ENCODE data around the gene MOK. TPM values are rescaled to one million over a fixed set of nuclear protein-coding genes. Genes with fewer than 3 reads are reported as not detected.

MOK gene
- total RNA-seq, 2 experiments from 2014 or later: 2.3 to 2.5 TPM

- Mint-ChIP-seq H3K27me3 (no peaks in the 10 kb centered on the region), H3K9me3 (no peaks in the 10 kb centered on the region), H3K4me1 (ENCODE audit: low read depth) (no peaks in the 10 kb centered on the region), H3K27ac (no peak overlapping the region), H3K36me3 (ENCODE audit: low read depth) (peaks cover 7% of the 10 kb centered on the region), H3K4me3 (no peak overlapping the region)
- intact Hi-C loops (cut with DNase I, micrococcal nuclease): no loop called here
- ChIA-PET POLR2A (no interaction called here), CTCF (no interaction called here)
- Histone ChIP-seq H3K9me3 (ENCODE audit: control insufficient read depth in 1 of 2, insufficient read depth in 1 of 2, low read length in 2 of 2) (no peaks in the 10 kb centered on the region), H3K27ac (ENCODE audit: low read depth in 1 of 2, low read length in 2 of 2) (no peak overlapping the region), H3K27me3 (ENCODE audit: control insufficient read depth in 1 of 2, insufficient read depth in 2 of 2, low read length in 2 of 2) (no peaks in the 10 kb centered on the region), H3K36me3 (ENCODE audit: insufficient read depth, low read length) (peaks cover 5% of the 10 kb centered on the region), H3K4me3 (ENCODE audit: low read length) (no peak overlapping the region), H3K4me1 (ENCODE audit: insufficient read depth, low read length) (no peaks in the 10 kb centered on the region)
- ATAC-seq (ENCODE audit: poor library complexity) (no peak), DNase-seq (no peak)
- TF ChIP-seq CTCF (IDR thresholded peaks at IDR 0.05): no peak
Measured at GRCh38 chr14:102227184-102227964, 77.6 kb downstream of the MOK start.

- H3K27me3 Mint-ChIP-seq: no peaks in the 10 kb centered on the region
- Histone ChIP-seq H3K4me3 (ENCODE audit: low read length) (no peak overlapping the region), H3K27me3 (ENCODE audit: control insufficient read depth in 1 of 2, insufficient read depth in 2 of 2, low read length in 2 of 2) (no peaks in the 10 kb centered on the region), H3K9me3 (ENCODE audit: control insufficient read depth in 1 of 2, insufficient read depth in 1 of 2, low read length in 2 of 2) (no peaks in the 10 kb centered on the region), H3K4me1 (ENCODE audit: insufficient read depth, low read length) (no peaks in the 10 kb centered on the region), H3K36me3 (ENCODE audit: insufficient read depth, low read length) (peaks cover 10% of the 10 kb centered on the region), H3K27ac (ENCODE audit: low read depth in 1 of 2, low read length in 2 of 2) (no peak overlapping the region)
- H3K36me3 Mint-ChIP-seq (ENCODE audit: low read depth): peaks cover 15% of the 10 kb centered on the region
- no peak for TF ChIP-seq CTCF (IDR thresholded peaks at IDR 0.05)
- no peaks in the 10 kb centered on the region for H3K9me3 Mint-ChIP-seq
- intact Hi-C loops (cut with DNase I, micrococcal nuclease): no loop called here
- ATAC-seq (ENCODE audit: poor library complexity) (no peak), DNase-seq (no peak)
- ChIA-PET CTCF (no interaction called here), POLR2A (no interaction called here)
- H3K4me3 Mint-ChIP-seq: no peak overlapping the region
- no peak overlapping the region for H3K27ac Mint-ChIP-seq
- no peaks in the 10 kb centered on the region for H3K4me1 Mint-ChIP-seq (ENCODE audit: low read depth)
Measured at GRCh38 chr14:102226356-102227125, 78.4 kb downstream of the MOK start.

- no peak for ATAC-seq (ENCODE audit: poor library complexity)
- Mint-ChIP-seq H3K9me3 (no peaks in the 10 kb centered on the region), H3K27ac (no peak overlapping the region), H3K36me3 (ENCODE audit: low read depth) (peaks cover 18% of the 10 kb centered on the region), H3K4me3 (no peak overlapping the region), H3K27me3 (no peaks in the 10 kb centered on the region), H3K4me1 (ENCODE audit: low read depth) (no peaks in the 10 kb centered on the region)
- Histone ChIP-seq H3K36me3 (ENCODE audit: insufficient read depth, low read length) (peaks cover 11% of the 10 kb centered on the region), H3K27ac (ENCODE audit: low read depth in 1 of 2, low read length in 2 of 2) (no peak overlapping the region), H3K4me1 (ENCODE audit: insufficient read depth, low read length) (no peaks in the 10 kb centered on the region), H3K27me3 (ENCODE audit: control insufficient read depth in 1 of 2, insufficient read depth in 2 of 2, low read length in 2 of 2) (no peaks in the 10 kb centered on the region), H3K9me3 (ENCODE audit: control insufficient read depth in 1 of 2, insufficient read depth in 1 of 2, low read length in 2 of 2) (no peaks in the 10 kb centered on the region), H3K4me3 (ENCODE audit: low read length) (no peak overlapping the region)
- intact Hi-C loops (cut with DNase I, micrococcal nuclease): no loop called here
- ChIA-PET POLR2A (no interaction called here), CTCF (no interaction called here)
- DNase-seq: no peak
- TF ChIP-seq CTCF (IDR thresholded peaks at IDR 0.05): no peak
Measured at GRCh38 chr14:102225936-102226335, 79.0 kb downstream of the MOK start.
